ENCODE measurements around the gene ETNK2.

ETNK2 gene

DNA sequence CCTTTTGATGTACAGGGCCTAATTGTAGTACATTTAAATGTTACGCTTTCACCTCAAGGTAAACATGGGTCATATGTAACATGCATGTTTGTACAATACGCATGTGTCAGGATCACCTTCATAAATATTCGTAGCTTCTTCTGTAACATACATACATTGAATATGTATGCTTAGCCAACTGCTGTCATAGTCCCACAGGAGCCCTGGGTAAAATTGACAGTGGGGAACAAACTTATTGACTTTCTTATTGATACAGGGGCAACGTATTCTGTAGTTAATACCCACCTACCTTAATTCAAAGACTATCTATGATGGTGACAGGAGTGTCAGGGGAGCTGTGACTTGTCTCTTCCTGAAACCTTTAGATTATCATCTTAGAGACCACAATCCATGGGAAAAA is 18.0 kb upstream of the ETNK2 start:
- Histone ChIP-seq H3K4ac (ENCODE audit: low read depth in 1 of 2, low read length in 2 of 2) (no peak overlapping the region), H3K4me3 (ENCODE audit: insufficient read depth in 1 of 2, low read depth in 1 of 2, low read length in 2 of 2) (no peak overlapping the region), H3K4me2 (ENCODE audit: low read length, poor library complexity, severe bottlenecking) (no peak overlapping the region), H3K9ac (ENCODE audit: low read length) (no peak overlapping the region), H3K23ac (ENCODE audit: low read length in 2 of 2) (no peak overlapping the region), H3K27ac (ENCODE audit: low read length, poor library complexity, severe bottlenecking) (no peak overlapping the region), H3K9me3 (ENCODE audit: control insufficient read depth, low read length) (peaks cover 13% of the 10 kb centered on the region), H2BK120ac (ENCODE audit: low read depth, low read length) (no peak overlapping the region), H3K14ac (ENCODE audit: low read length in 2 of 2) (no peak overlapping the region), H4K8ac (ENCODE audit: low read length) (no peak overlapping the region), H2AFZ (ENCODE audit: low read depth, low read length) (no peak overlapping the region), H3K18ac (ENCODE audit: low read depth in 1 of 2, low read length in 2 of 2) (no peak overlapping the region), H2BK5ac (ENCODE audit: low read depth, low read length, poor library complexity, severe bottlenecking) (no peak overlapping the region), H2BK12ac (ENCODE audit: low read length in 2 of 2) (no peak overlapping the region), H3K4me1 (ENCODE audit: control insufficient read depth, insufficient read depth, low read depth, low read length) (no peaks in the 10 kb centered on the region), H3K27me3 (ENCODE audit: control insufficient read depth in 1 of 2, insufficient read depth in 1 of 2, low read length in 2 of 2) (peaks cover 9 to 21% of the 10 kb centered on the region in 2 experiments), H4K91ac (ENCODE audit: low read length) (no peak overlapping the region), H3K36me3 (ENCODE audit: control insufficient read depth in 1 of 2, insufficient read depth in 2 of 2, low read depth in 1 of 2, low read length in 2 of 2) (no peaks in the 10 kb centered on the region), H3K79me1 (replicated peaks; ENCODE audit: low read length, poor library complexity, severe bottlenecking) (no peaks in the 10 kb centered on the region), H2AK5ac (ENCODE audit: low read length, severe bottlenecking) (no peak overlapping the region), H2BK15ac (ENCODE audit: low read depth, poor library complexity, severe bottlenecking) (no peak overlapping the region)
- no peak for DNase-seq
- WGBS = 100% methylated on average over 3 of the region's 4 CpGs

DNA sequence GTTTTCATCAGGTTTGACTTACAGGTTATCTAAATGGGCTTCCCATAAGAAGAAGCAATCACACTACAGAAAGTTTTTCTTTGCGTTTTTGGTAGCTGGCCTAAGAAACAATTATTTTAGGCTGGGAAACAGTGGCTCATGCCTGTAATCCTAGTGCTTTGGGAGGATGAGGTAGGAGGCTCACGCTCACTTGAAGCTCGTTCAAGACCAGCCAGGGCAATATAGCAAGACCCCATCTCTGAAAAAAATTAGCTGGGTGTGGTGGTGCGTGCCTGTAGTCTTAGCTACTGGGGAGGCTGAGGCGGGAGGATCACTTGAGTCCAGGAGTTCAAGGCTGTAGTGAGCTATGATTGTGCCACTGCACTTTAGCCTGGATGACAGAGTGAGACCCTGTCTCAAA is 15.9 kb upstream of the ETNK2 start:
- H3K23ac ChIP-seq (ENCODE audit: low read length in 2 of 2) = no peak overlapping the region
- no peak overlapping the region for H3K14ac ChIP-seq (ENCODE audit: low read length in 2 of 2)
- no peak overlapping the region for H4K91ac ChIP-seq (ENCODE audit: low read length)
- peaks cover 13% of the 10 kb centered on the region for H3K9me3 ChIP-seq (ENCODE audit: control insufficient read depth, low read length)
- no peak overlapping the region for H3K9ac ChIP-seq (ENCODE audit: low read length)
- H3K27me3 ChIP-seq (ENCODE audit: control insufficient read depth in 1 of 2, insufficient read depth in 1 of 2, low read length in 2 of 2) = peaks cover 10 to 26% of the 10 kb centered on the region in 2 experiments
- H2AK5ac ChIP-seq (ENCODE audit: low read length, severe bottlenecking) = no peak overlapping the region
- DNase-seq = no peak
- H3K27ac ChIP-seq (ENCODE audit: low read length, poor library complexity, severe bottlenecking) = no peak overlapping the region
- H2AFZ ChIP-seq (ENCODE audit: low read depth, low read length) = no peak overlapping the region
- H3K36me3 ChIP-seq (ENCODE audit: control insufficient read depth in 1 of 2, insufficient read depth in 2 of 2, low read depth in 1 of 2, low read length in 2 of 2) = no peaks in the 10 kb centered on the region
- H3K4me2 ChIP-seq (ENCODE audit: low read length, poor library complexity, severe bottlenecking) = no peak overlapping the region
- no peak overlapping the region for H2BK12ac ChIP-seq (ENCODE audit: low read length in 2 of 2)
- no peak overlapping the region for H3K18ac ChIP-seq (ENCODE audit: low read depth in 1 of 2, low read length in 2 of 2)
- H2BK120ac ChIP-seq (ENCODE audit: low read depth, low read length) = no peak overlapping the region
- no peaks in the 10 kb centered on the region for H3K79me1 ChIP-seq (replicated peaks; ENCODE audit: low read length, poor library complexity, severe bottlenecking)
- H3K4me3 ChIP-seq (ENCODE audit: insufficient read depth in 1 of 2, low read depth in 1 of 2, low read length in 2 of 2) = no peak overlapping the region
- no peak overlapping the region for H2BK15ac ChIP-seq (ENCODE audit: low read depth, poor library complexity, severe bottlenecking)
- no peak overlapping the region for H3K4ac ChIP-seq (ENCODE audit: low read depth in 1 of 2, low read length in 2 of 2)
- H4K8ac ChIP-seq (ENCODE audit: low read length) = no peak overlapping the region
- H2BK5ac ChIP-seq (ENCODE audit: low read depth, low read length, poor library complexity, severe bottlenecking) = no peak overlapping the region
- 85% methylated on average over 5 of the region's 5 CpGs for WGBS
- no peaks in the 10 kb centered on the region for H3K4me1 ChIP-seq (ENCODE audit: control insufficient read depth, insufficient read depth, low read depth, low read length)

DNA sequence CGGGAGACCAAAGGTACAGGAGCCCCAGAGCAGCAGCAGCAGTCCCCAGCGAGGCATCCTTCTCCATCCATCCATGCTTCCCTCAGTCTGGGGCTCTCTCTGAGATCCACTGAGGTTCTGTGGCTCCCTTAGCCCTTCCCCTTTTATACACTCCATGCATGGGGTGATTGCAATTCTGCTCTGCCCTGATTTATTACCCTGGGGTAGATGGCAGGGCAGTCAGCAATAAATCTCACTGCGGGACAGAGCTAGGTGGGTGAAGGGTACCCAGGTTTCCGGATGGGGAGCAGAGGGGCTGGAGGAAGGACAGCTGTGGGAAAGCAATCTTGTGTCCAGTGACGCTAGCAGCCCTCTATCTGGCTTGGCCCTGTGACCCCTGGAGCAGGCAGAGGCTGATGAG is 14.4 kb upstream of the ETNK2 start, which contains the start of gene REN:
REN (minus strand) TSS at position 119 of the 400 bp plus-strand sequence; CDS start at position 75, 44 bp downstream.
- Histone ChIP-seq H3K14ac (ENCODE audit: low read length in 2 of 2) (peak within 1 kb of the TSS in 1 of 2 experiments; percentile 20), H3K36me3 (ENCODE audit: control insufficient read depth in 1 of 2, insufficient read depth in 2 of 2, low read depth in 1 of 2, low read length in 2 of 2) (no peaks in the 10 kb centered on the region), H3K27me3 (ENCODE audit: control insufficient read depth in 1 of 2, insufficient read depth in 1 of 2, low read length in 2 of 2) (peaks cover 18 to 37% of the 10 kb centered on the region in 2 experiments), H2AK5ac (ENCODE audit: low read length, severe bottlenecking) (no peak within 1 kb of the TSS), H2BK5ac (ENCODE audit: low read depth, low read length, poor library complexity, severe bottlenecking) (no peak within 1 kb of the TSS), H2BK12ac (ENCODE audit: low read length in 2 of 2) (no peak within 1 kb of the TSS), H4K8ac (ENCODE audit: low read length) (no peak within 1 kb of the TSS), H3K4me1 (ENCODE audit: control insufficient read depth, insufficient read depth, low read depth, low read length) (no peaks in the 10 kb centered on the region), H3K23ac (ENCODE audit: low read length in 2 of 2) (peak within 1 kb of the TSS in 1 of 2 experiments; percentile 19), H3K9ac (ENCODE audit: low read length) (no peak within 1 kb of the TSS), H3K4me3 (ENCODE audit: insufficient read depth in 1 of 2, low read depth in 1 of 2, low read length in 2 of 2) (no peak within 1 kb of the TSS), H2AFZ (ENCODE audit: low read depth, low read length) (no peak within 1 kb of the TSS), H3K9me3 (ENCODE audit: control insufficient read depth, low read length) (peaks cover 13% of the 10 kb centered on the region), H3K4me2 (ENCODE audit: low read length, poor library complexity, severe bottlenecking) (no peak within 1 kb of the TSS), H3K27ac (ENCODE audit: low read length, poor library complexity, severe bottlenecking) (no peak within 1 kb of the TSS), H3K79me1 (replicated peaks; ENCODE audit: low read length, poor library complexity, severe bottlenecking) (no peaks in the 10 kb centered on the region), H2BK15ac (ENCODE audit: low read depth, poor library complexity, severe bottlenecking) (no peak within 1 kb of the TSS), H3K18ac (ENCODE audit: low read depth in 1 of 2, low read length in 2 of 2) (no peak within 1 kb of the TSS), H2BK120ac (ENCODE audit: low read depth, low read length) (no peak within 1 kb of the TSS), H4K91ac (ENCODE audit: low read length) (peak within 1 kb of the TSS; percentile 37), H3K4ac (ENCODE audit: low read depth in 1 of 2, low read length in 2 of 2) (no peak within 1 kb of the TSS)
- DNase-seq = no peak
- WGBS = 80% methylated on average over 5 of the region's 5 CpGs

DNA sequence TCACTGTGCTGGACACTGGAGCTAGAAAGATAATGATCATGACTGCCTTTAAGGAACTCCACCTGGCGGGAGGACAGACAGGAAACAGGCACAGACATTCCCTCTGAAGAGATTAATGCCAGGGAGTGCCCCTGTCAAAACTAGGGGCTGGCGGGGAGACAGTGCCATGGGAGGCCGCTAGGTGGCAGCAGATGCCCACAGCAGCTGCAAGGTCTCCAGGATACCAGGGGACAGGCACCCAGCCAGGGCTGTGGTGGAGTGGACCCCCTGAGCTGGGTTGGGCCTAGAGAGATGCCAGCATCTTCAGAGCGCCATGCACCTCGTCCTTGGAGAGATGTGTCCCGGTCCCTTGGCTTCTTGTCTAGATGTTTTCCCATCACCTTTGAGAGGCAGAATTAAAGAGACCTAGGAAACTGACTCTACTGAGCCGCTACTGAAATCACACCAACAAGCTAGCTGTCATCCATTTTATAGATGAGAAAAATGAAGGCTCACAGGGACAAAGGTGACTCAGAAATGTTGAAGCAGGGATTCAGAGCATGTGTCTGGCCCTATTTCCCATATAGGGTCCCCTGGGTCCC is 10.7 kb upstream of the ETNK2 start:
- DNase-seq = peak; percentile 66
- under 1% methylated on average over 6 of the region's 7 CpGs for WGBS
- H2AK5ac ChIP-seq (ENCODE audit: low read length, severe bottlenecking) = no peak overlapping the region
- no peak overlapping the region for H3K9ac ChIP-seq (ENCODE audit: low read length)
- no peak overlapping the region for H3K14ac ChIP-seq (ENCODE audit: low read length in 2 of 2)
- H2BK120ac ChIP-seq (ENCODE audit: low read depth, low read length) = no peak overlapping the region
- H3K9me3 ChIP-seq (ENCODE audit: control insufficient read depth, low read length) = no peaks in the 10 kb centered on the region
- H4K8ac ChIP-seq (ENCODE audit: low read length) = no peak overlapping the region
- H3K27ac ChIP-seq (ENCODE audit: low read length, poor library complexity, severe bottlenecking) = no peak overlapping the region
- no peak overlapping the region for H2BK15ac ChIP-seq (ENCODE audit: low read depth, poor library complexity, severe bottlenecking)
- H3K23ac ChIP-seq (ENCODE audit: low read length in 2 of 2) = no peak overlapping the region
- H3K27me3 ChIP-seq (ENCODE audit: control insufficient read depth in 1 of 2, insufficient read depth in 1 of 2, low read length in 2 of 2) = peaks cover 39 to 67% of the 10 kb centered on the region in 2 experiments
- no peak overlapping the region for H3K18ac ChIP-seq (ENCODE audit: low read depth in 1 of 2, low read length in 2 of 2)
- H3K4me2 ChIP-seq (ENCODE audit: low read length, poor library complexity, severe bottlenecking) = no peak overlapping the region
- H2BK12ac ChIP-seq (ENCODE audit: low read length in 2 of 2) = no peak overlapping the region
- no peak overlapping the region for H2AFZ ChIP-seq (ENCODE audit: low read depth, low read length)
- H3K79me1 ChIP-seq (replicated peaks; ENCODE audit: low read length, poor library complexity, severe bottlenecking) = no peaks in the 10 kb centered on the region
- no peaks in the 10 kb centered on the region for H3K36me3 ChIP-seq (ENCODE audit: control insufficient read depth in 1 of 2, insufficient read depth in 2 of 2, low read depth in 1 of 2, low read length in 2 of 2)
- no peak overlapping the region for H4K91ac ChIP-seq (ENCODE audit: low read length)
- H3K4me3 ChIP-seq (ENCODE audit: insufficient read depth in 1 of 2, low read depth in 1 of 2, low read length in 2 of 2) = no peak overlapping the region
- H3K4ac ChIP-seq (ENCODE audit: low read depth in 1 of 2, low read length in 2 of 2) = no peak overlapping the region
- no peaks in the 10 kb centered on the region for H3K4me1 ChIP-seq (ENCODE audit: control insufficient read depth, insufficient read depth, low read depth, low read length)
- H2BK5ac ChIP-seq (ENCODE audit: low read depth, low read length, poor library complexity, severe bottlenecking) = no peak overlapping the region
